Sciatic nerve (tissue), 2 donors: ENCODE results near the gene BRIP1. TPM values are rescaled to one million over a fixed set of nuclear protein-coding genes. Genes with fewer than 3 reads are reported as not detected.
"Not testable (repeated sequence)": the region's sequence is repeated elsewhere in the genome, so short reads cannot be mapped to it uniquely, and the experiment has no call there.

Experiments
- ATAC-seq: fragments of 200-7000 bp; cut with Tn5 transposase; one replicate; pipeline ENCODE4 v1.9.1; 2020; ENCODE audit warnings: mild to moderate bottlenecking, moderate library complexity
- DNase-seq: peaks from one replicate; pipeline ENCODE4 v3.0.0-alpha.2; 2020; ENCODE audit warnings: low spot score
- intact Hi-C: fragments of 100-400 bp; cut with DNase I; formaldehyde crosslinking; loops from one replicate; pipeline ENCODE4 v1.14.2; 2022
- total RNA-seq: library from RNA; stranded (reverse); fragmentation: NEBNext Ultra II Directional; extraction: Animal tissue kit (Norgen Biotek cat#: 25700); gene quantifications from one replicate; pipeline ENCODE4 v1.2.1, GENCODE V29; 2021
- donor health status: DM: no; HTN: no; CAD: no.
- donor health status: DM: no; HTN: no; CAD: no.

The BRIP1 gene
- total RNA-seq, 1 donor from 2014 or later: 0.53 TPM

DNA sequence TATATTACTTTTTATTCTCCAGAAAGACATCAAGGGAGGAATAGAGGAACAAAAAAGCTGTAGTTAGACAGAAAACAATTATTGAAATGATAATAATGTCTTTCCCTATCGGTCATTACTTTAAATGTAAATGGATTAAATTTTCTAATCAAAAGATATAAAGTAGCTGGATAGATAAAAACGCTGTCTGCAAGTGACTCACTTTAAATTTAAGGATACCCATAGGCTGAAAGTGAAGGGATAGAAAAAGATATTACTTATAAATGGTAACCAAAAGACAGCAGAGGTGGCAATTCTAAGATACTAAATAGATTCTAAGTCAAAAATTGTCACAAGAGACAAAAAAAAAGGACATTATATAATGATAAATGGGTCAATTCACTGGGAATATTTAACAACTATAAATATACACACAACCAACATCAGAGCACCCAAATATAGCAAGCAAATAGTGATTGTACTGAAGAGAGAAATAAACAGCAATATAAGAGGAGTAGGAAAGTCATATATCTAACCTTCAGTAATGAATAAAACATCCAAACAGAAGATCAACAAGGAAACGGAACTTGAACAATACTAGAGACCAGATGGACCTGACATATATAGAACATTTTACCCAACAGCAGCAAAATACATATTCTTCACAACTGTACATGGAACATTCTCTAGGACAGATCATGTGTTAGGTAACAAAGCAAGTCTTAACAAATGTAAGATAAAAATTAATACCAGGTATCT is 116.9 kb downstream of the BRIP1 start:
- DNase-seq: no peak
- intact Hi-C loops: no loop called here
- no peak for ATAC-seq

DNA sequence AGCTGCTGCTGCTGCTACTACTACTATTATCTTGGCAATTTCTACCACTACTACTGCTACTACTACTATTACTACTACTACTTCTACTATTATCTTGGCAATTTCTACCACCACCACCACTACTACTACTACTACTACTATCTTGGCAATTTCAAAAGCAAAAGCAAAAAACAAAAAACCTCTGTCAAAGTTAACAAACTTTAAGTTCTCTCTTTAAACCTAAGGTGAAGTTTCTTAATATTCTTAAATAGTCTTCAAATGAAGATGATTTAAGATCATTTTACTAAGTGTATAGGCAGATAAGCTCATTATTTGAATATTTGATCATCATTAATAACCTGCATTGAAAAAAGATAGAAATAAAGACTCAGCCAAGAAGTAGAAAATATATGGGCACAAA is 118.5 kb downstream of the BRIP1 start:
- ATAC-seq: no peak
- intact Hi-C loops: no loop called here
- DNase-seq: no peak

DNA sequence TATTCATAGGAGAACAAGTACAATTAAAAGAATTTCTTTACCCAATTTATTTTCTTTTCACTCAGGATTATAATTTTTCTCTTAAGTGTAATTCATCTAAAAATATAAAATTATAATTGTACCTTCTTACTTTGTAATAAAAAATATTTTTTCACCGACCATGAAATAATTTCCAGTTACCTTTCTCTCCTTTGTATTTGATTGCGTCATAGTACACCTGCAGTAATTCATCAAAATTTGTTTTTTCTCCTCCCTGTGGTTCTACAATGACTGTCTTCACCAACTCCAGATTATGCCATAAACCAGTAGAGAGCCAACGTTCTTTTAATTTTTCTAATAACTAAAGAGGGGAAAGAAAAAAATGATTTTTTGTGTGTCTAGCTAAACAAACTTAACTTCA is 119.1 kb downstream of the BRIP1 start:
- intact Hi-C loops: no loop called here
- ATAC-seq (no peak), DNase-seq (no peak)

DNA sequence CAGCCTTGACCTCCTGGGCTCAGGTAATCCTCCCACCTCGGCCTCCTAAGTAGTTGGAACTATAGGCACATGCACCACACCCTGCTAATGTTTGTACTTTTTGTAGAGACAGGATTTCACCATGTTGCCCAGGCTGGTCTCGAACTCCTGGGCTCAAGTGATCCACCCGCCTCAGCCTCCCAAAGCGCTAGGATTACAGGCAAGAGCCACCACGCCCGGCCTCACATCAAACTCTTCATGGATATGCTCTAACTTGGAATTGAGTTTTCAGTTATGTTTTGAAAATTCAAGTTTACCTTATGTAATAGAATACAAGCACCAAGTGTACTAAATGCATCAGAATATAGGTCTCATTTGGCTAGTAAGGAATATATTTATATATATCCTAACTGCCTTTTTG is 119.6 kb downstream of the BRIP1 start:
- ATAC-seq (no peak), DNase-seq (no peak)
- intact Hi-C loops: no loop called here

DNA sequence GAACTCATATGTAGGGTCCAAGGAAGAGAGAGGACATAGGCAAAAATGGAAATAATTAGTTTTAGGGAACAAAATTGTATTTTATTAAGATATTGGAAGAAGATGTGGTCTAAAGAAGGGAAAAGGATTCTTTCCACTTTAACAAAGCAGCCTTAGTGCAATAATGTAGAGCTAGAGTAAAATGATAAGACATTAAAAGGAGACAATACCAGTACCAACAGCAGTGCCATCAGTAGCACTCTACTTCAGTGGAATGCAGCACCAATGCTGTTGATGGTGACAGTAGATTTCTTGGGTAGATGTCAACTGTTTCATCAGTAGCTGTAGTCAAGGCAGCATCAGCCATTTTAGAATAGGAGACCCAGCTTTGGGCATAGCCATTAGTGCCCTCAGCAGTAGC is 124.3 kb downstream of the BRIP1 start:
- intact Hi-C loops: no loop called here
- ATAC-seq: no peak

DNA sequence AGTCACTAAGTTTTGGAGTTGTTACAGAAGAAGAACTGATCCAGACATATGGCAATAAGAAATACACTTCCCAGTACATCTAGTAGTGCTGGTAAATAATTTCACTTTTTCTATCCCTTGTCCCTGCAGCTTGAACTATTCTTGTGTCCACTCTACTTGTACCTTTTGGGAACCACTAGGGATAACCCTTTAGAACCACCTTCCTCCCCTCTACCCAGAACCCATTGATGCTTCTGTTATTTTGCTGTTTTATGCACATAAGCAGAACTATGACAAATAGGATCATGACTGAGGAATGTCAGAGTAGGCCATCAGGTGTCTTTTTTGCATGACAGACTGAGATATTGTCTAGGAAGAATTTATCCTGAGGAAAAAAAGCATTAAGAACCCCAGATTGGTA is 125.1 kb downstream of the BRIP1 start:
- no peak for DNase-seq
- intact Hi-C loops: no loop called here
- ATAC-seq: no peak

More for the DNA sequence above, 124.3 kb downstream of the BRIP1 start:
- DNase-seq: no peak

DNA sequence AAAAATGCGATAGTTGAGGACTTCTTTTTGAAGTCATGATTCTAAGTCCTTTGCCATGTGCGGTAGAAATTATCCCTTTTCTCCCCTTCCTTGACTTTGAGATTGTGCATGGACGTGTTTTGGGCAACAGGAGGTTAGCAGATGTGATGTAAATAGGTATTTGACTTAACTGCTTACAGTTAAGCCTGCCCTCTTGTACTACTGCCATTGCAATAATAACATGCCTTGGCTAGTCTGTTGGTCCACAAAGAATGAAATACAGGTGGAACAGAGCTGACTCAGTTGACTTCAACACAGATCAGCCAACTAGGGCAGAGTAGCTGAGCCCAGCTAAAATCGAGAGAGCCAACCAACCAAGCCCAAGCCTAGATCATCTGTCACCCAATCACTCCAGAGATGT is 125.5 kb downstream of the BRIP1 start:
- intact Hi-C loops: no loop called here
- ATAC-seq (no peak), DNase-seq (no peak)

DNA sequence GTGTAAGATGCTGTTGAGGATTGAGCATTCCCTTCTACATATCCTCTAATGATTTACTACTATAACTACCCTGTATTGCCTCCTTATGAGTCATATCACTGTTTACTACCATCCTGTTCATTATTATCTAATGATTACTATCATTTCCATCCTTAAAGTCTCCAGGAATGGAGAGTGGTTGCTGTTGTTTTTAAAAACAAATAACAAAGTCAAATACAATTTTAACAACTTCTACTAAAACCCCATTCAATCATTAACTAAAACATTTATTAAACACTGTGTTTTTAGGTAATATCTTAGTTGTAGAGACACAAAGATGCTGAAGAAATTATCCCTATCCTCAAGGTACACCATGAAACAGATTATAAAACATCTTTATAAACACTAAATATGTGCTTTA is 126.9 kb downstream of the BRIP1 start:
- intact Hi-C loops: no loop called here
- ATAC-seq (no peak), DNase-seq (no peak)

DNA sequence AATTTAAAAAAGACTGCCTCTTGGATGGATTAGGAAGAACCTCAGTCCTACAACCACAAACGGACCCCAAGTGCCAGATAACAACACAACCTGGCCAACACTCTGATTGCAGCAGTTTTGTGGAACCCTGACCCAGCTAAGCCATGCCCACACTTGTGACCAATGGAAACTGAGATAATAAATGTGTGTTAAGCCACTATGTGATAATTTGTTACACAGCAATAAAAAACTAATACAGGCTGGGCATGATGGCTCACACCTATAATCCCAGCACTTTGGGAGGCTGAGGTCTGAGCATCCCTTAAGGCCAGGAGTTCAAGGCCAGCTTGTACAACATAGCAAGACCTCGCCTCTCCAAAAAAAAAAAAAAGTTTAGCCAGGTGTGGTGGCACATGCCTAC is 127.5 kb downstream of the BRIP1 start:
- no peak for ATAC-seq
- no peak for DNase-seq
- intact Hi-C loops: no loop called here

DNA sequence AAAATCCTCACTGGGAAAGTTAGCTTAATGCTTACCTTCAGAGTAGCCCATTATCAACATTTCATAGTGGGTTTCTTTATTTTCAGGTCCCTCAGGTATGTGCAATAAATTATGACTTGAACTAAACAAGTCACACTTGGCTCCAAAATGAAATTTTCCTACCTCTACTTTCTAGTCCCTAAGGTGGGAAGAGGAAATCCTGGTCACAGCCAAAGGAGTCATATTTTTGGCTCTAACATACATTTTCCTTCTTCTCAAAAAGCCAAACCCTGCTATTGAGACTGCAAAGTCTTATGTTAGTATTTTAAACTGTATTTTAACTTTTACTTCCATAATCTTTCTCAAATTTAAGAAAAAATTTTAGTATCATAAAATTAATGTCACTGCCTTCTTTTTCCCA is 128.9 kb downstream of the BRIP1 start:
- no peak for DNase-seq
- ATAC-seq: no peak
- intact Hi-C loops: no loop called here

DNA sequence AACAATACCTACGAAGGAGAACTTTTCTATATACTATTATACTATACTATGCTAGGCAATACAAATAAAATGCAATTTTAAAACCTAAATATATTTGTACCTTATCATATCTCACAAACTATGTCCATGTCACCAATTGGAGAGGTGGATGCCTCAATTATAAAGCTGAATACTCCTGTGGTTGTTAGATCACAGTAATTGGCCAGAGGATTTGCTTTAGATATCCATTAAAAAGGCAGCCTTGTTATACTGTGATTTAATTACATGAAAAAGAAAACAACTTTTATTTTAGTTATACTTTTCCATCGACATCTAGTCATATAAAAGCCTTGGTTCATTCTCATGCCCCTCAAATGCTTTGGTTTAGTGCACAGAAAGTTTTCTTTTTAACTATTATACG is 129.3 kb downstream of the BRIP1 start:
- DNase-seq: no peak
- no peak for ATAC-seq
- intact Hi-C loops: no loop called here

DNA sequence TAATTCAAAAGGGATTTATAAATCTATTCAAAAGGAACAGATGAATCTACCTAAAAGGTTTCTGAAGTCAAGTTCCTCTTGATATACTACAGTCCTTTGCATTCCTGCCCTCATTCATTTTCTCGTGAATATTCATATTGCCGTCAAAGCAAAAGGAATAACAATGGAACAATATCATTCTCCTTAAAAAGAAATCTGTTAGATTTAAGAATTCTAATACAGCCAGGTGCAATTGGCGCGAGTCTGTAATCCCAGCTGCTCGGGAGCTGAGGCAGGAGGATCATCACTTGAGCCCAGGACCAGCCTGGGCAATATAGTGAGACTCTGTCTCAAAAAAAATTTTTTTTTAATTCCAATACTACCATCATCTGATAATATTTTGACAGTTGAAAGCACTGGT is 130.3 kb downstream of the BRIP1 start:
- ATAC-seq (no peak), DNase-seq (no peak)
- intact Hi-C loops: no loop called here

DNA sequence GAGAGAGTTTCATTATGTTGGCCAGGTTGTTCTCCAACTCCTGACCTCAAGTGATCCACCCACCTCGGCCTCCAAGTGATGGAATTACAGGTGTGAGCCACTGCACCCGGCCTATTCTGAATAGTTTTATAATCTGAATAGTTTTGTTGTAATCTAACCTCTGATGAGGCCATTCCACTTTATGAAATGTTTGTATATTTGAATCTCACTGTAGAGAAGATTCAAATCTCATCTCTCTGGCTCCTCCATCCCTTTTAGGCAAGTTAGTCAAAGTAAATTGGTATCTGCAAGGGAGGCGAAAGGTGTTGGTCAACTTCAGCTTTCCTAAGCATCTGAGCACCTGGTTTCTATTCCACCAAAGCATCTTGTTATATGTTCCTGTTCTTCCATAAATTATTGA is 131.2 kb downstream of the BRIP1 start:
- ATAC-seq: no peak
- DNase-seq: no peak
- intact Hi-C loops: no loop called here

DNA sequence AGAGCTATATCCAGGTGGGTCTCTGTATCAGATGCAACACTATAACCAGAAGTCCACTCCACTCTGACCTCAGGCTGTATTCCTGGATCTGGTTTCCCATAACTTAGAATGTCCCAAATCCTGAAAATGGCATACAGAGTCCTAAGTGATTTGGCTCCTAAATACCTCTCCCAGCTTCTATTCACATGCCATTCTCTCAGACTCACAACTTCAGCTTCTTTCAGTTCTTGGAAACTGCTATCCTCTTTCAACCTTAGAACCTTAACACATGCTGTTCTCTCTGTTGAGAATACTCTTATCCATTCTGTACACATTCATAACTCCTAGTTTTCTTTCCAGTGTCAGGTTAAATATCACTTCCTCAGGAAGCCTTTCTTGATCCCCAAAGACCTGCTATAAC is 132.0 kb downstream of the BRIP1 start:
- ATAC-seq (no peak), DNase-seq (no peak)
- intact Hi-C loops: no loop called here

DNA sequence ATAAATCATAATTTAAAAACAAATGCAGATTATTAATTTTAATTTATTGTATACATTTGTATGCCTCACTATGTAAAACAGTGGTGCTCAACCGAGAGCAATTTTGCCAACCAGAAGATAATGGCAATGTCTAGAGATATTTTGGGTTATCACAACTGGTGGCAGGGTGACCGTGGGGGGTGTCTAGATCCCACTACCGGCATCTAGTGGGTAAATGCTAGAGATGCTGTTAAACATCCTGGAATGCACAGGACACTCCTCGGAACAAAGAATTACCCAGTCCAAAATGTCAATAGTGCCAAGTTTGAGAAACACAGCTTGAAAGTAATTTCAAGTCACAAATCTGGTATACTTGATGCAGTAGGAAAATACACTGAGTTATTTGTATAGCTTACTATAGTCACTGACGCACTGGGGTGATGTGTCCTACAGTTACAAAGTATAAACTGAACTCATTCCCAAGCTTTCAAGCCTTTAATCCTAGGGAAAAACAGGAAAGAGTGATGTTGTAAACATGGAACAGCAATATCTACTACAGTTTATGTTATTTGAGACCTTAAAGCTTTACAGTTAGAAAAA is 133.5 kb downstream of the BRIP1 start:
- intact Hi-C loops: no loop called here
- no peak for DNase-seq
- no peak for ATAC-seq

DNA sequence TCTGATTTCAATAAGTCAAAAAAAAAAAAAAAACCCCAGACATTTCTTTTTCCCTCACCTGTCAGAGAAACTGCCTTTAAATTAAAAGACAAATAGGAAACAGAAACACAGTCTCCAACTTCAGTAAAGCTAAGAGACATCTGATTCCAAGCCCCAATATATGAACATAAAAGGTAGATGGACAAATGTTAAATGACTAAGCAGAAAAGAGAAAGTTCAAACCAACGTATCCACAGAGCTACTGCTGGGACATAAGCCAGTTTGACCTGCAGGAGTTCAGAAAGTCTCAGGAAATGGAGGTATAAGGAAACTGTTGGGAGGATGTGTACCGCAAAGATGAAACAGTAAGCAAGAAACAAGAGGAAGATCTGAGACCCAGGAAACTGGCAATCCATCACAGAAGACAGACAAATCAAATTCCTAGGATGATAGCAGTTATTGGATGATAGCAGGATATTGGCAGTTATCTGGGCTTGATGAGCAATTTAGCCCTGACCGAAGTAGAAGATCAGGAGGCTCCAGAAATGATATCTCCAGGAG is 135.0 kb downstream of the BRIP1 start:
- DNase-seq: no peak
- intact Hi-C loops: no loop called here
- ATAC-seq: no peak

DNA sequence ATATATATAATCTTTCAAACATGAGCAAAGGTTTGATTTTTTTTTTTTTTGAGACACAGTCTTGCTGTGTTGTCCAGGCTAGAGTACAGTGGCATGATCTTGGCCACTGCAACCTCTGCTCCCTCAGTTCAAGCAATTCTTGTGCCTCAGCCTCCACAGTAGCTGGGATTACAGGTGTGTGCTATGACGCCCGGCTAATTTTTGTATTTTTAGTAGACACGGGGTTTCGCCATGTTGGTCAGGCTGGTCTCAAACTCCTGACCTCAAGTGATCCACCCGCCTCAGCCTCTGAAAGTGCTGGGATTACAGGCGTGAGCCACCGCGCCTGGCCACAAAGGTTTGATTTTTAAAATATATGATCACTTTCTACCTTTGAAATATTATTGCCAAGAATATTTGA is 135.5 kb downstream of the BRIP1 start:
- DNase-seq, intact Hi-C loops, ATAC-seq: not testable (repeated sequence)

DNA sequence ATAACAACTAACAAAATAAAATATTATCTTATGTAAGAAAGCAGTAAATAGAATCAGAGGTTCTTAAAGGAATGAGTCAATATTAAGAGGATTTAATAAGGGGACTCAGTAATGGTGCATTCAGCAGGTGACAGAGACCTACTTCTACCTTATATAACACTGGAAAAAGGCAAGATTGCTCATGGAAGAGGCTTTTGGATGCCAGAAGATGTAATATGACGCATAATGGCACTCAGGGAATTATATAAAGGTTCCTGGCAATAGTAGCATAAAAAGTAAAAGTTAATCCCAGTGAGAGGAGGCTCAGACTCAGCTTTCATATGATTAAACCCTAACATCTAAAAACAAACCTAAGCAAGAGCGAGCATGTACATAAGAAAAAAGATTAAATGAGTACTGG is 136.4 kb downstream of the BRIP1 start:
- DNase-seq: no peak
- intact Hi-C loops: no loop called here
- ATAC-seq: no peak

DNA sequence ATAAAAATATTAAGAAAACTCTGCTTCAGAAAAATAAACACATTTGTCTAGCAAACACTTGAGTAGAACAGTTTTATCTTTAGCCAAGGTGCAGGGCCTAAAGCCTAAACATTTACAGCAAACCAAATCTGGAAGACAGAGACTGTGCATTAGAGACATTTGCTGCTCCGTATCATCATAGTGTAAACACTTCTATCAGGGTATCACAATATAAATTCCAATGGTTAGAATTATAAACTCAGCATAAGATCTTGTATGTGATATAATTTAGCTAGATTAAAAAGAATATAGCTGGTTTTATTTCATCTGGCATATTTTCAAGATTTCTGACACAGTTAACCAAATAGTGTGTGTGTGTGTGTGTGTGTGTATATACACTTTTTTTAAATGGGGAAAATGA is 138.6 kb downstream of the BRIP1 start:
- intact Hi-C loops: no loop called here
- DNase-seq (no peak), ATAC-seq (no peak)

DNA sequence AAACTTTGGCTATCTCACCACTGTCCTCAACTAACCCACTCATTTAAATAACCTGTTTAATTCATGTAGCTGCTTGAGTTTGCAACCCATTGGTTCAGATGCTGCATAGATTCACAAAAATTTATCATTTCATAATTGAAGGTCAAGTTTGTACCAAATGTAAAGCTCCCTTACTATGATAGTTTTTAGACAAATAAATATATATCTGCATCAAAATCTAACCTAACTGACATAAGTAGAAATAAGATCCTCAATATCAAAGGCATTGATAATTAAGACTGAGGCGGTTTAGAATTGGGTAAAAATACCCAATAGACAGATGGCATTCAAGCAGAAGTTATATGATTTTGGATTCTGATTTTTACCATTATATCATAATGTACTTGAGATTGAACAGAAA is 139.4 kb downstream of the BRIP1 start:
- ATAC-seq (no peak), DNase-seq (no peak)
- intact Hi-C loops: no loop called here

DNA sequence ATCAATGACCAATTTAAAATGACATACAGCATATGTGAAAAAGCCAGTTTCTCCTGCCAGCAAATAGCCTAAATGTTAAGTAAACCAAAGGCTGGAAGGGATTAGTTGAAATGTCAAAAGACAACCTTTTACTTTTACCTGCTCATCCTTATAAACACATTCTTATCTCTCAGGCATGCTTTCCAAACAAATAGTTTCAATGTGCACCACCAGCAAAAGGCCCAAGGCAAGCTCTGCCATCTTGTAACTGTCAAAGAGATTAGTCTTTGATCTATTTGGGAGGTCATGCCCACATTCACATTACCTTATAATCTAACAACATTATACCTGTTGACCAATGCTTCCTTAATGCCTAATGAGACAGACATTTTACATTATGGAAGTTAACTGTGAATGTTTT is 140.1 kb downstream of the BRIP1 start:
- no peak for ATAC-seq
- intact Hi-C loops: no loop called here
- no peak for DNase-seq
